HepG2 (cell line): ENCODE measurements around the gene PRUNE1. TPM values are rescaled to one million over a fixed set of nuclear protein-coding genes. Genes with fewer than 3 reads are reported as not detected.
A peak's percentile ranks its signal among the peaks of the same experiment; 100 is the strongest.

Source experiments
- ATF1 ChIP-seq: IDR thresholded peaks from 2 replicates; pipeline ENCODE4 v1.6.1; 2016; ENCODE audit warnings: mild to moderate bottlenecking, control low read depth
- ELF3 ChIP-seq: IDR thresholded peaks from 2 replicates; pipeline ENCODE4 v1.6.1; 2016; ENCODE audit warnings: missing genetic modification reagents, missing compliant biosample characterization
- HDAC1 ChIP-seq: sonication (generic); formaldehyde crosslinking; IDR thresholded peaks from 2 replicates; pipeline ENCODE4 v1.5.1; 2020; ENCODE audit warnings: mild to moderate bottlenecking, missing genetic modification reagents
- HNF4A ChIP-seq: sonication (generic); formaldehyde crosslinking; IDR thresholded peaks from 2 replicates; pipeline ENCODE4 v1.4.0; 2020; ENCODE audit warnings: missing genetic modification reagents
- HOXA9 ChIP-seq: sonication (generic); formaldehyde crosslinking; IDR thresholded peaks from 2 replicates; pipeline ENCODE4 v1.8.1; 2022; ENCODE audit warnings: missing genetic modification reagents, mild to moderate bottlenecking, moderate library complexity, borderline replicate concordance
- MTF1 ChIP-seq: sonication (generic); formaldehyde crosslinking; IDR thresholded peaks from 2 replicates; pipeline ENCODE4 v1.5.0; 2020; ENCODE audit warnings: missing genetic modification reagents
- SP140L ChIP-seq: sonication (generic); formaldehyde crosslinking; IDR thresholded peaks from 2 replicates; pipeline ENCODE4 v1.4.0; 2020; ENCODE audit warnings: missing genetic modification reagents, borderline replicate concordance
- TBX3 ChIP-seq: fragments of 450-650 bp; IDR thresholded peaks from 2 replicates; pipeline ENCODE4 v1.6.1; 2017; ENCODE audit warnings: antibody characterized with exemption, mild to moderate bottlenecking, inconsistent platforms, borderline replicate concordance
- TOPORS ChIP-seq: sonication (generic); formaldehyde crosslinking; IDR thresholded peaks from 2 replicates; pipeline ENCODE4 v1.8.0; 2023; ENCODE audit warnings: mild to moderate bottlenecking, missing genetic modification reagents
- ZNF282 ChIP-seq: fragments of 450-650 bp; IDR thresholded peaks from 2 replicates; pipeline ENCODE4 v1.6.1; 2018; ENCODE audit not compliant: partially characterized antibody
- ZNF350 ChIP-seq: sonication (generic); formaldehyde crosslinking; IDR thresholded peaks from 2 replicates; pipeline ENCODE4 v1.4.0; 2020; ENCODE audit warnings: mild to moderate bottlenecking, low read depth, missing genetic modification reagents, borderline replicate concordance
- ZNF510 ChIP-seq: sonication (generic); formaldehyde crosslinking; IDR thresholded peaks from 2 replicates; pipeline ENCODE4 v1.4.0; 2020; ENCODE audit warnings: low read depth, mild to moderate bottlenecking, missing genetic modification reagents
- ZNF75D ChIP-seq: sonication (generic); formaldehyde crosslinking; IDR thresholded peaks from 2 replicates; pipeline ENCODE4 v1.8.1; 2023; ENCODE audit warnings: missing genetic modification reagents, mild to moderate bottlenecking, borderline replicate concordance
- ZNF816 ChIP-seq: sonication (generic); formaldehyde crosslinking; IDR thresholded peaks from 2 replicates; pipeline ENCODE4 v1.8.0; 2022; ENCODE audit warnings: missing genetic modification reagents, mild to moderate bottlenecking, borderline replicate concordance
- polyA plus RNA-seq, 8 experiments: library from polyadenylated mRNA; depleted of rRNA in 3 of 8; stranded (reverse) in 7 of 8; unstranded in 1 of 8; fragments of >200 nt; fragmentation: Illumina TruSeq in 4 of 8; extraction: Trizol in 4 of 8; gene quantifications; 2 replicates each; pipeline versions ENCODE4 v1.2.1 to v1.2.3, GENCODE V29; 2011 to 2016; ENCODE audit warnings: low read depth in 4 of 8, missing spikeins in 1 of 8, mixed read lengths in 1 of 8; ENCODE audit not compliant: insufficient read depth in 1 of 8
- total RNA-seq, 5 experiments: library from RNA; depleted of rRNA; stranded (reverse); fragments of >200 nt; fragmentation: Illumina TruSeq; extraction: Trizol; gene quantifications; 2 replicates each; pipeline ENCODE4 v1.2.3, GENCODE V29; 2016; ENCODE audit warnings: low read depth in 1 of 5
- TF ChIP-seq, protein P1 (sequence below): IDR thresholded peaks from 2 replicates; pipeline ENCODE4 v1.6.1; 2016; ENCODE audit warnings: missing genetic modification reagents, missing compliant biosample characterization
- TF ChIP-seq, protein P2 (sequence below): sonication (generic); formaldehyde crosslinking; IDR thresholded peaks from 2 replicates; pipeline ENCODE4 v1.4.0; 2020; ENCODE audit warnings: mild to moderate bottlenecking, missing genetic modification reagents
- TF ChIP-seq, protein P3 (sequence below): sonication (generic); formaldehyde crosslinking; IDR thresholded peaks from 2 replicates; pipeline ENCODE4 v1.8.1; 2023; ENCODE audit warnings: mild to moderate bottlenecking, missing genetic modification reagents
- TF ChIP-seq, protein P4 (sequence below): sonication (generic); formaldehyde crosslinking; IDR thresholded peaks from 2 replicates; pipeline ENCODE4 v1.5.0; 2020; ENCODE audit warnings: missing genetic modification reagents
- TF ChIP-seq, protein P5 (sequence below): IDR thresholded peaks from 2 replicates; pipeline ENCODE4 v1.6.1; 2016; ENCODE audit warnings: missing biosample characterization, missing genetic modification reagents, low read depth
- TF ChIP-seq, protein P6 (sequence below): IDR thresholded peaks from 2 replicates; pipeline ENCODE4 v1.6.1; 2018; ENCODE audit warnings: missing genetic modification reagents

The PRUNE1 gene
- total and polyA plus RNA-seq, 2 of the 13 experiments (the other 11 are each of a cell fraction or from before 2014, with no cell fraction given), result 19.0 to 31.9 TPM

DNA sequence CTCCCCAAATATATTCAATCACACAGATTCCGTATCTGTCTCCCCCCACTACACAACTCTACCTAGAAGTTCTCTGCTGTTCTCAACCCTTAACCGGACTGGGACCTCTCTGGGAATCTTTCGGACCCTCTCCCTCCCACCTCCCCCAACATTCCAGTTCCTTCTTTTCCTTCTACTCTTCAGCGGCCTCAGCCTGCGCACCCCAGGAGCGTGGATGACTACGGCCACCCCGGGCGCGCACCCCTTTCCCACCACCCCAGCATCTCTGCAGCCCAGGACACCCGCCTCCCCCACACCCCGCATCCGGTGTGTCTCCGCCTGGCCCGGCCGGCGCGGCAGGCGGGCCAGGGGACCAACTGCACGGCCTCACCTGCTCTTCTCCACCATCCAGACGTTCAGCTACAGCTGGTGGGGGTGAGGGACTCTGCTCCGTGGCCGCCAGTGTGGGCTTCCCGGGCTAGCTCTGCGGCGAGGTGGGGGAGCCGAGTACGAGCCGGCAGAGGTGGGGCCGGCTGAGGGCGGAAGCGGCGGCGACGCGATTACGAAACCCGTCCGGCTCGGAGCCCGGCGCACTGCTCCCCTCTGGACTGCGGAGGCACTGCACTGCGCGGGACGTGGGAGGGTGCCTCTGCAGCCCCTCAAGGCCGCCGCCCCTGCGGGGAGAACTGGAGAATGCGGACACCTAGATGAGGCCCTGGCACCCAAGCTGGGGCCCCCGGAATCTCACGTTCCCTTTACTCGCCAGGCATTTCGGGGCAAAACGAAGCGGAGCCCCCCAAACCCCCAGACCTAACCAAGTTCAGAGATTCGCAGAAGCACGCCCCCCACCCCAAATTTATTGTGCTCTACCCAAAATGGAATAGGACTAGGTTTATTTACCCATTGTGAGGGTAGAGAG is 51.1 kb downstream of the PRUNE1 start, which contains the start of gene CDC42SE1 (continued):
- TF ChIP-seq ZNF510 (CRISPR knock-in tag) (peak; percentile 54; the same call in 1 of the 2 replicates), ELF3 (peak; percentile 85), SP140L (CRISPR knock-in tag) (no peak), ZNF816 (CRISPR knock-in tag) (no peak), ZNF282 (no peak), HOXA9 (no peak), MTF1 (no peak), ZNF75D (CRISPR knock-in tag) (no peak), HDAC1 (peak; percentile 78), ATF1 (CRISPR knock-in tag) (no peak), TBX3 (no peak), TOPORS (no peak), HNF4A (CRISPR knock-in tag) (no peak), ZNF350 (CRISPR knock-in tag) (peak; percentile 82)
- TF ChIP-seq, protein P1, sequence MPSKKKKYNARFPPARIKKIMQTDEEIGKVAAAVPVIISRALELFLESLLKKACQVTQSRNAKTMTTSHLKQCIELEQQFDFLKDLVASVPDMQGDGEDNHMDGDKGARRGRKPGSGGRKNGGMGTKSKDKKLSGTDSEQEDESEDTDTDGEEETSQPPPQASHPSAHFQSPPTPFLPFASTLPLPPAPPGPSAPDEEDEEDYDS (CRISPR knock-in tag), result peak; percentile 45; the same call in 1 of the 2 replicates
- TF ChIP-seq, protein P2, sequence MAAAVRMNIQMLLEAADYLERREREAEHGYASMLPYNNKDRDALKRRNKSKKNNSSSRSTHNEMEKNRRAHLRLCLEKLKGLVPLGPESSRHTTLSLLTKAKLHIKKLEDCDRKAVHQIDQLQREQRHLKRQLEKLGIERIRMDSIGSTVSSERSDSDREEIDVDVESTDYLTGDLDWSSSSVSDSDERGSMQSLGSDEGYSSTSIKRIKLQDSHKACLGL (CRISPR knock-in tag), result peak; percentile 58; the same call in 1 of the 2 replicates
- TF ChIP-seq, protein P3, sequence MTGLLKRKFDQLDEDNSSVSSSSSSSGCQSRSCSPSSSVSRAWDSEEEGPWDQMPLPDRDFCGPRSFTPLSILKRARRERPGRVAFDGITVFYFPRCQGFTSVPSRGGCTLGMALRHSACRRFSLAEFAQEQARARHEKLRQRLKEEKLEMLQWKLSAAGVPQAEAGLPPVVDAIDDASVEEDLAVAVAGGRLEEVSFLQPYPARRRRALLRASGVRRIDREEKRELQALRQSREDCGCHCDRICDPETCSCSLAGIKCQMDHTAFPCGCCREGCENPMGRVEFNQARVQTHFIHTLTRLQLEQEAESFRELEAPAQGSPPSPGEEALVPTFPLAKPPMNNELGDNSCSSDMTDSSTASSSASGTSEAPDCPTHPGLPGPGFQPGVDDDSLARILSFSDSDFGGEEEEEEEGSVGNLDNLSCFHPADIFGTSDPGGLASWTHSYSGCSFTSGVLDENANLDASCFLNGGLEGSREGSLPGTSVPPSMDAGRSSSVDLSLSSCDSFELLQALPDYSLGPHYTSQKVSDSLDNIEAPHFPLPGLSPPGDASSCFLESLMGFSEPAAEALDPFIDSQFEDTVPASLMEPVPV (CRISPR knock-in tag), result peak; percentile 69
- TF ChIP-seq, protein P4, sequence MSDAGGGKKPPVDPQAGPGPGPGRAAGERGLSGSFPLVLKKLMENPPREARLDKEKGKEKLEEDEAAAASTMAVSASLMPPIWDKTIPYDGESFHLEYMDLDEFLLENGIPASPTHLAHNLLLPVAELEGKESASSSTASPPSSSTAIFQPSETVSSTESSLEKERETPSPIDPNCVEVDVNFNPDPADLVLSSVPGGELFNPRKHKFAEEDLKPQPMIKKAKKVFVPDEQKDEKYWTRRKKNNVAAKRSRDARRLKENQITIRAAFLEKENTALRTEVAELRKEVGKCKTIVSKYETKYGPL, result no peak
- TF ChIP-seq, protein P5, sequence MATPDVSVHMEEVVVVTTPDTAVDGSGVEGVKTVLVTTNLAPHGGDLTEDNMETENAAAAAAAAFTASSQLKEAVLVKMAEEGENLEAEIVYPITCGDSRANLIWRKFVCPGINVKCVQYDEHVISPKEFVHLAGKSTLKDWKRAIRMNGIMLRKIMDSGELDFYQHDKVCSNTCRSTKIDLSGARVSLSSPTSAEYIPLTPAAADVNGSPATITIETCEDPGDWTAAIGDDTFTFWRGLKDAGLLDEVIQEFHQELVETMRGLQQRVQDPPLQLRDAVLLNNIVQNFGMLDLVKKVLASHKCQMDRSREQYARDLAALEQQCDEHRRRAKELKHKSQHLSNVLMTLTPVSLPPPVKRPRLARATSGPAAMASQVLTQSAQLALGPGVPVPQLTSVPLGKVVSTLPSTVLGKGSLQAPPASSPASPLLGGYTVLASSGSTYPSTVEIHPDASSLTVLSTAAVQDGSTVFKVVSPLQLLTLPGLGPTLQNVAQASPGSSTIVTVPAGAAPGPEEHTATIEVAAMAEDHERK, result no peak
- TF ChIP-seq, protein P6, sequence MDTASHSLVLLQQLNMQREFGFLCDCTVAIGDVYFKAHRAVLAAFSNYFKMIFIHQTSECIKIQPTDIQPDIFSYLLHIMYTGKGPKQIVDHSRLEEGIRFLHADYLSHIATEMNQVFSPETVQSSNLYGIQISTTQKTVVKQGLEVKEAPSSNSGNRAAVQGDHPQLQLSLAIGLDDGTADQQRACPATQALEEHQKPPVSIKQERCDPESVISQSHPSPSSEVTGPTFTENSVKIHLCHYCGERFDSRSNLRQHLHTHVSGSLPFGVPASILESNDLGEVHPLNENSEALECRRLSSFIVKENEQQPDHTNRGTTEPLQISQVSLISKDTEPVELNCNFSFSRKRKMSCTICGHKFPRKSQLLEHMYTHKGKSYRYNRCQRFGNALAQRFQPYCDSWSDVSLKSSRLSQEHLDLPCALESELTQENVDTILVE (CRISPR knock-in tag), result peak; percentile 60; the same call in 1 of the 2 replicates
